ENCODE data around the gene TP53TG5. TPM values are rescaled to one million over a fixed set of nuclear protein-coding genes. Genes with fewer than 3 reads are reported as not detected.

TP53TG5 gene
- total RNA-seq (2014; rRNA removed; shearing (Covaris generic)): 1.1 TPM in 1 of 2 replicates, not detected in the other

GRCh38 chr20:45378191-45378590, at the start of gene TP53TG5:
Gene TP53TG5, minus strand, starts transcription at chr20:45378325. Its CDS starts 89 bp downstream, at chr20:45378236.

GRCh38 chr20:45415822-45416637, 37.9 kb upstream of the TP53TG5 start, which contains the start of gene PIGT:
Gene PIGT, plus strand, starts transcription at chr20:45416141. Its CDS starts 16 bp downstream, at chr20:45416157.

GRCh38 chr20:45407783-45408645, 29.9 kb upstream of the TP53TG5 start, which contains the start of gene DBNDD2:
Gene DBNDD2, plus strand, starts transcription at chr20:45408289. Its CDS starts 179 bp downstream, at chr20:45408468.

GRCh38 chr20:45362804-45363610, 15.1 kb downstream of the TP53TG5 start, which contains the start of gene SYS1:
Gene SYS1, plus strand, starts transcription at chr20:45363156. Its CDS starts 376 bp downstream, at chr20:45363532.

GRCh38 chr20:45347936-45348778, 30.0 kb downstream of the TP53TG5 start, which contains the start of gene SDC4:
Gene SDC4, minus strand, starts transcription at chr20:45348424. Its CDS starts 40 bp downstream, at chr20:45348384.

Small RNA genes lying within 50 kb of the gene (small RNA-seq; reads per million reads assigned to genes)
- gene MIR6812: not detected

Other genes starting within 250 kb of the TP53TG5 start
- gene PI3, start 203.4 kb downstream of the TP53TG5 start, total RNA-seq (2014; rRNA removed; shearing (Covaris generic)): not detected in 2 replicates
- gene SEMG1, start 171.3 kb downstream of the TP53TG5 start, total RNA-seq (2014; rRNA removed; shearing (Covaris generic)): not detected in 2 replicates
- not detected in 2 replicates for gene SEMG2, start 157.0 kb downstream of the TP53TG5 start, total RNA-seq (2014; rRNA removed; shearing (Covaris generic))
- gene SLPI, start 123.8 kb downstream of the TP53TG5 start, total RNA-seq (2014; rRNA removed; shearing (Covaris generic)): not detected in 2 replicates
- gene RBPJL, start 71.5 kb downstream of the TP53TG5 start, total RNA-seq (2014; rRNA removed; shearing (Covaris generic)): not detected in 2 replicates
- 1.1 and 1.9 TPM in 2 replicates for gene MATN4, start 70.0 kb downstream of the TP53TG5 start, total RNA-seq (2014; rRNA removed; shearing (Covaris generic))
- 95.3 and 111 TPM in 2 replicates for gene SDC4, start 29.9 kb downstream of the TP53TG5 start, total RNA-seq (2014; rRNA removed; shearing (Covaris generic))
- gene SYS1, start 15.2 kb downstream of the TP53TG5 start, total RNA-seq (2014; rRNA removed; shearing (Covaris generic)): 25.3 and 30.6 TPM in 2 replicates
- gene DBNDD2, start 30.0 kb upstream of the TP53TG5 start, total RNA-seq (2014; rRNA removed; shearing (Covaris generic)): 1.2 and 1.8 TPM in 2 replicates
- 80.5 and 105 TPM in 2 replicates for gene PIGT, start 37.8 kb upstream of the TP53TG5 start, total RNA-seq (2014; rRNA removed; shearing (Covaris generic))
- gene WFDC2, start 91.4 kb upstream of the TP53TG5 start, total RNA-seq (2014; rRNA removed; shearing (Covaris generic)): 0.72 and 1.1 TPM in 2 replicates
- gene SPINT3, start 137.3 kb upstream of the TP53TG5 start, total RNA-seq (2014; rRNA removed; shearing (Covaris generic)): not detected in 2 replicates
- gene WFDC6, start 161.2 kb upstream of the TP53TG5 start, total RNA-seq (2014; rRNA removed; shearing (Covaris generic)): not detected in 2 replicates
- not detected in 2 replicates for gene EPPIN, start 169.1 kb upstream of the TP53TG5 start, total RNA-seq (2014; rRNA removed; shearing (Covaris generic))
- gene WFDC8, start 201.0 kb upstream of the TP53TG5 start, total RNA-seq (2014; rRNA removed; shearing (Covaris generic)): not detected in 2 replicates

Data from A375 (cell line).